GM18867 (cell line): ENCODE data around the gene KLHL11.

Experiments used
- ATAC-seq: cut with Tn5 transposase; IDR thresholded peaks from one replicate; pipeline ENCODE4 v1.9.1; 2021; ENCODE audit warnings: mild to moderate bottlenecking, moderate library complexity; ENCODE audit not compliant: unreplicated experiment

Gene KLHL11

DNA sequence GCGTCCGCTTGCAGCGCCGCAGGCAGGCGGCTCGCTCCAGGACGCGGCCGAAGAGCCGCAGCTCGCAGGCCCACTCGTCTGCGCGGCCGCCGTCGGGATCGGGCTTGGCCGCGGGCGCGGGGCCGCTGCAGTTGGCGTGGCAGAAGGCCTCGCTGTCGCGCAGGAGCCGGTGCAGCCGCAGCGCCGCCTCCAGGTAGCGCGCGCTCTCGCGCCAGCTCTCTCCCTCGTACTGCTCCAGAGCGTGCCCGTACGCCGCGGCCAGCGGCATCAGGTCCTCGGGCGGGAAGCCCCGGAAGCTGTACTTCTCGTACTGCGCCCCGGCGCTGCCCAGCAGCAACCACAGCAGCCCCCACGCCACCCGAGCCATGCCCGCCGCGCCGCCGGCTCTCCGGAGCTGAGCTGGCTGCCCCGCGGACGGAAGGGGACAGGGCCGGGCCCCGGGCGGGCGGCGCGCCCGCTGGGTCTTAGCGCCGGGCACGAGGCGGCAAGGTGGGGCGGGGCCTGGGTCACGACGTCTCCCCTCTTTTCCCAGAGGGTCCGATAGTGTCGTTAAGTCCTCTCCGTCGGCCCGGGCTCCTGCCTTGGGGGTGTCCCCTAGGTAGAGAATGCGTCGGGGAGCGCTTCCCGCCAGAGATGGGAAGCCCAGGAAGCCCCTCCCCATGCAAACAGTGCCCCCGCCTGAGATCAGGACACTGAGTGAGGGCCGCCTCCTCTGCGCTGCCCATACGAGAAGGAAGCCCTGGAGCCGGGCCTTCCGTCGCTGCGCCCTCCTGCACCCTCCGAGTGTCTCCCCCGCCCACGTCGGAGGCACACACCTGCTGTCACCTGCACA, 53.5 kb downstream of the KLHL11 start, which contains the start of gene P3H4:
Gene P3H4 (minus strand): TSS at position 401 of the 832 bp plus-strand sequence. CDS start 34 bp downstream, at position 367.
- ATAC-seq: peak; percentile 80

DNA sequence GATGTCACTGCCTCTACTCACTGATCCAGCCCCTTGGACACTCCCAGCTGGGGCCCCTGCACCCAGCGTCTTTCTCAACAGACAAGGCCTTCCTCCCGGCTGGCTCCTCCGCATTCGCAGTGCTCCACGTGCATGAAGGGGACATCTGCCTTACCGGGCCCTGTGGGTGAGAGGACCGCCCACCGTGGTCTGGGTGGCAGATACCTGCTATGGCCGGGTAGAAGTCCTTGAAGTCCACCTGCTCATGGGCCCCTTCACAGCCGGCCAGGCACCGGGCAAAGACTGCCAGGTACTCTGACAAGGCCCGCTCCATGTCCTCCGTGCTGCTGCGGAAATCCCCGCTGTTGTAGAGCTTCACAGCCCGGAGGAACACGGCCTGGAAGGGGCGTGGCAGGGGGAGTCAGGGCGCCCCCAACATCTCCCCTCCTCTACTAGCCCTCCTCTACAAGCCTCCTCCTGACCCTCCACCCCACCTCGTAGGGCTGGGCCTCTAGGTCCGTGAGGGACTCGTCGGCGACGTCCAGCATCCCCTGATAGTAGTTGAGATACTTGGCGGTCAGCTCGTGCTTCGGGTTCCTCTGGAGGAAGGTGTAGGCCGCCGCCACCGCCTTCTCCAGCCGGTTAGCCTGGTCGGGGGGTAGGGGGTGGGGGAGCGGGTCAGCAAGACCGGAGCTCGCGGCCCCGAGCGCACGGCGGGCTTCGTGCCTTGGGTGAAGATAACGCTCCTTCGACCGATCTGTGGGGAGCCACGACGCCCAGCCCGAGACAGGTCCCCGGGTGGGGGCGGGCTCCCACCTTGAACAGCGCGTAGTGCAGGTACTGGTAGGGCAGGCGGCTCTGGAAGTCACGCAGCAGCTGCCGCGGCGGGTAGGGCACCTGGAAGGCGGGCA, 54.3 kb downstream of the KLHL11 start:
- ATAC-seq: peak; percentile 6

DNA sequence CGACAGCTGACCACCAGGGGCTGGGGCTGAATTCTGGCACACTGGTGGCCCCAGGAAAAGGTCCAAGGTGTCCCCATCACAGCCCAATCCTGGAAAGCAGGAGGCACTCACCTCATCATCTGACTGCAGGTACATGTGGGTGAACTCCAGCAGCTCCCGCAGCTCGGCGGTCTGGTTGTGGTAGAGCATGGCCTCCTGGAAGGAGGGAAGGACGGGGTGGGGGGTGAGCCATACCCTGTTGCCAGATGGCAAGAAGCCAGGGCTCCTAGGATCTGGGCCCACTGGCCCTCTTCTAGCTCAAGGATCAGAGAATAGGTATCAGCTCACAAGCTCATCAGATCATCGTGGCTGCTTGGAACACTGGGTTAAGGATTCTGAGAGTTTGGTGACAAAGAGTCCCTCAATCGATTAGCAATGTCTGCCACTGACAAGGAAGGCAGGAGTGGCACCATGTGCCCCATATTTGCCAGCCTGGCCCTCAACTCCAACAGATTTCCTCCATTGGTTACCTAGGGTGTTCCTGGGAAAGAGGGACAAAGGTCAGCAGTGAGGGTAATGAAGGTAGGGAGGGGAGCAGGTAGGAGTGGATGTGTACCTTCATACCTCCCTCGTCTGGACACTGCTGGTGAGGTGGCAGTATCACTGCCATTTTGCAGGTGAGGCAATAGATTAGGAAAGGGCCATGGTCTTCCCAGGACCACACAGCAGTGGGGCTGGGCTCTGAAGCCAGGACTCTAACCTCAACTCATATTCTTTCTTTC, 58.4 kb downstream of the KLHL11 start:
- no peak for ATAC-seq
